K562 (cell line): ENCODE data around the gene SYNCRIP. TPM values are rescaled to one million over a fixed set of nuclear protein-coding genes. Genes with fewer than 3 reads are reported as not detected.

Experiments used
- ATAC-seq: fragments of 200-7000 bp; cut with Tn5 transposase; 3 replicates; pipeline ENCODE4 v1.9.1; 2020; ENCODE audit warnings: moderate library complexity
- BruUV-seq: library from RNA; stranded (reverse); fragments of 400-500 nt; replicated peaks from 2 replicates; lab custom pipeline; 2021; lab: Mats Ljungman, UMichigan
- CTCF ChIA-PET: fragments of 300-600 bp; formaldehyde crosslinking; extraction: SDS; loops from one replicate; lab custom pipeline; 2021; ENCODE audit warnings: low intra/inter-chr PET ratio; lab: Yijun Ruan, JAX
- POLR2A ChIA-PET: fragments of 300-600, 350-650 bp; sonication (Branson Sonifier 250); formaldehyde crosslinking; extraction: SDS; loops from one replicate; lab custom pipeline; 2021; ENCODE audit warnings: antibody characterized with exemption, inconsistent platforms; lab: Yijun Ruan, JAX
- DNase-seq, 4 experiments: peaks; one replicate each; pipeline versions ENCODE4 v3.0.0 to v3.0.0-alpha.2; 2011 to 2018; ENCODE audit warnings: low spot score in 3 of 4, mixed read lengths in 3 of 4; ENCODE audit errors: extremely low read depth in 1 of 4
- FAIRE-seq: peaks from 2 replicates; lab custom pipeline; 2011; peaks lifted over from hg19 to GRCh38; lab: Jason Lieb, UNC
- H2AFZ ChIP-seq: 2 replicates; pipeline ENCODE4 v1.6.0; 2011; ENCODE audit warnings: low read depth, low read length, control low read depth, inconsistent platforms
- H3K27ac ChIP-seq: fragments of 200-600 bp; 3 replicates; pipeline ENCODE4 v1.8.0; 2011; ENCODE audit warnings: low read depth, mild to moderate bottlenecking, control low read depth, inconsistent platforms, low read length, moderate library complexity, mixed read lengths; ENCODE audit errors: extremely low read depth
- H3K27me3 ChIP-seq, 2 experiments: fragments of 300-600 bp in 1 of 2; 2 replicates in 1 of 2; 3 replicates in 1 of 2; pipeline versions ENCODE4 v1.6.0 to v1.8.0; 2011; ENCODE audit warnings: inconsistent platforms in 2 of 2, low read length in 2 of 2, mild to moderate bottlenecking in 1 of 2, mixed read lengths in 1 of 2, moderate library complexity in 1 of 2; ENCODE audit not compliant: control insufficient read depth in 2 of 2, insufficient read depth in 2 of 2
- H3K36me3 ChIP-seq: fragments of 300-600 bp; 3 replicates; pipeline ENCODE4 v1.8.0; 2011; ENCODE audit warnings: mild to moderate bottlenecking, low read length, inconsistent platforms; ENCODE audit not compliant: control insufficient read depth, insufficient read depth
- H3K4me1 ChIP-seq, 2 experiments: fragments of 200-600 bp in 1 of 2; replicated peaks in 1 of 2; 2 replicates in 1 of 2; 3 replicates in 1 of 2; pipeline versions ENCODE4 v1.5.1 to v1.8.0; 2011; ENCODE audit warnings: inconsistent platforms in 2 of 2, low read length in 2 of 2, mild to moderate bottlenecking in 1 of 2, mixed read lengths in 1 of 2, moderate library complexity in 1 of 2; ENCODE audit not compliant: control insufficient read depth in 2 of 2, insufficient read depth in 2 of 2
- H3K4me2 ChIP-seq: 2 replicates; pipeline ENCODE4 v1.6.1; 2011; ENCODE audit warnings: low read length, control low read depth, inconsistent platforms, mixed read lengths; ENCODE audit not compliant: insufficient read depth
- H3K4me3 ChIP-seq: fragments of 200-600 bp; sonication (generic), shearing (Covaris generic); 2 replicates; pipeline ENCODE4 v1.5.1; 2016; ENCODE audit warnings: control low read depth, inconsistent platforms
- H3K79me2 ChIP-seq: fragments of 200-600 bp; 3 replicates; pipeline ENCODE4 v1.8.0; 2011; ENCODE audit warnings: low read length, inconsistent platforms; ENCODE audit not compliant: control insufficient read depth, insufficient read depth
- H3K9ac ChIP-seq, 2 experiments: 2 replicates each; pipeline versions ENCODE4 v1.6.0 to v1.6.1; 2011; ENCODE audit warnings: low read depth in 2 of 2, low read length in 2 of 2, control low read depth in 1 of 2, inconsistent platforms in 1 of 2, mild to moderate bottlenecking in 1 of 2, mixed read lengths in 1 of 2; ENCODE audit not compliant: insufficient read depth in 1 of 2
- H3K9me1 ChIP-seq: one replicate; pipeline ENCODE4 v1.6.0; 2011; ENCODE audit warnings: inconsistent platforms, mild to moderate bottlenecking, low read length, moderate library complexity; ENCODE audit not compliant: control insufficient read depth, insufficient read depth
- H3K9me3 ChIP-seq: replicated peaks from 2 replicates; pipeline ENCODE4 v1.5.1; 2011; ENCODE audit warnings: low read depth, low read length, inconsistent platforms; ENCODE audit not compliant: control insufficient read depth, insufficient read depth
- H4K20me1 ChIP-seq: replicated peaks from 2 replicates; pipeline ENCODE4 v1.6.1; 2011; ENCODE audit warnings: low read length, inconsistent platforms, mixed read lengths; ENCODE audit not compliant: control insufficient read depth, insufficient read depth
- CCNT2 ChIP-seq: IDR thresholded peaks from 2 replicates; pipeline ENCODE4 v1.6.1; 2011; ENCODE audit warnings: borderline replicate concordance, low read depth, mild to moderate bottlenecking, moderate library complexity, mixed read lengths, low read length; ENCODE audit not compliant: insufficient read length; ENCODE audit errors: extremely low read depth
- CHD2 ChIP-seq: IDR thresholded peaks from 2 replicates; pipeline ENCODE4 v1.6.1; 2011; ENCODE audit warnings: low read depth, low read length
- ELF1 ChIP-seq: fragments of 200-800 bp; sonication (Bioruptor generic); IDR thresholded peaks from 2 replicates; pipeline ENCODE4 v1.6.1; 2016; ENCODE audit warnings: missing genetic modification characterization, missing compliant biosample characterization
- ELF4 ChIP-seq: fragments of 450-650 bp; formaldehyde crosslinking; IDR thresholded peaks from 2 replicates; pipeline ENCODE4 v1.4.0; 2022; ENCODE audit warnings: missing genetic modification characterization
- HMG20A ChIP-seq: fragments of 450-650 bp; formaldehyde crosslinking; conservative IDR thresholded peaks from 2 replicates; pipeline ENCODE4 v1.4.0; 2020; ENCODE audit warnings: mild to moderate bottlenecking, mixed read lengths
- MBD2 ChIP-seq: sonication (generic); IDR thresholded peaks from 2 replicates; pipeline ENCODE4 v1.6.1; 2016; ENCODE audit warnings: low read depth, borderline replicate concordance
- MED1 ChIP-seq: sonication (generic); formaldehyde crosslinking; IDR thresholded peaks from 2 replicates; pipeline ENCODE4 v1.8.1; 2023; ENCODE audit warnings: missing genetic modification reagents, borderline replicate concordance
- NBN ChIP-seq: fragments of 450-650 bp; IDR thresholded peaks from 2 replicates; pipeline ENCODE4 v1.6.1; 2016; ENCODE audit warnings: low read depth, mild to moderate bottlenecking
- NFE2 ChIP-seq: IDR thresholded peaks from 2 replicates; pipeline ENCODE4 v1.6.1; 2014; ENCODE audit warnings: antibody characterized with exemption, low read depth
- PCBP1 ChIP-seq: fragments of 200-400 bp; formaldehyde crosslinking; IDR thresholded peaks from 2 replicates; pipeline ENCODE4 v1.6.1; 2018; ENCODE audit warnings: mild to moderate bottlenecking, low read depth, low read length; ENCODE audit not compliant: poor library complexity, severe bottlenecking
- POLR2AphosphoS5 ChIP-seq: IDR thresholded peaks from 2 replicates; pipeline ENCODE4 v1.6.1; 2011; ENCODE audit warnings: mild to moderate bottlenecking, low read depth, low read length, moderate library complexity; ENCODE audit not compliant: control insufficient read depth, insufficient read depth
- SIN3A ChIP-seq, 2 experiments: fragments of 150-350 bp in 1 of 2; IDR thresholded peaks; 2 replicates each; pipeline ENCODE4 v1.6.1; 2011 to 2016; ENCODE audit warnings: borderline replicate concordance in 2 of 2, low read depth in 2 of 2, low read length in 2 of 2, mild to moderate bottlenecking in 2 of 2, moderate library complexity in 2 of 2; ENCODE audit not compliant: control insufficient read depth in 1 of 2
- SMC3 ChIP-seq: conservative IDR thresholded peaks from 2 replicates; pipeline ENCODE4 v1.6.1; 2011; ENCODE audit warnings: low read depth, low read length, improper control_type of control experiment; ENCODE audit not compliant: insufficient read depth
- VEZF1 ChIP-seq: fragments of 200-800 bp; sonication (Bioruptor generic); IDR thresholded peaks from 2 replicates; pipeline ENCODE4 v1.6.1; 2017; ENCODE audit warnings: missing genetic modification characterization, missing compliant biosample characterization
- ZNF282 ChIP-seq: sonication (generic); formaldehyde crosslinking; IDR thresholded peaks from 2 replicates; pipeline ENCODE4 v1.8.1; 2023; ENCODE audit warnings: missing genetic modification reagents
- ZNF778 ChIP-seq: fragments of 450-650 bp; formaldehyde crosslinking; IDR thresholded peaks from 2 replicates; pipeline ENCODE4 v1.4.0; 2020; ENCODE audit warnings: mild to moderate bottlenecking, moderate library complexity
- in situ Hi-C: fragments of 300-500 bp; cut with MboI; formaldehyde crosslinking; loops from 4 replicates; pipeline ENCODE4 v1.15.0; 2018; ENCODE audit warnings: inconsistent platforms, mixed read lengths
- intact Hi-C: fragments of 100-400 bp; cut with micrococcal nuclease; formaldehyde crosslinking; loops from 2 replicates; pipeline ENCODE4 v1.14.2; 2022
- polyA plus RNA-seq, 8 experiments: library from polyadenylated mRNA; depleted of rRNA in 4 of 8; stranded (reverse) in 5 of 8; unstranded in 3 of 8; fragments of >200 nt; fragmentation: Nextera tagmentation in 2 of 8; fragmentation: Illumina TruSeq in 1 of 8; extraction: Ambion mirVana in 2 of 8; extraction: Trizol in 1 of 8; gene quantifications; 2 replicates each; pipeline versions ENCODE4 v1.2.1 to v1.2.3, GENCODE V29; 2011 to 2014; ENCODE audit warnings: inconsistent platforms in 1 of 8, missing spikeins in 1 of 8
- total RNA-seq, 7 experiments: library from RNA; depleted of rRNA in 6 of 7; stranded (reverse); fragments of >200 nt in 6 of 7; fragmentation: Illumina TruSeq in 2 of 7; extraction: Trizol in 2 of 7; gene quantifications; 2 replicates each; pipeline versions ENCODE4 v1.2.1 to v1.2.3, GENCODE V29; 2011 to 2021; ENCODE audit warnings: low replicate concordance in 1 of 7
- TF ChIP-seq, protein P1 (sequence below): fragments of 250-450 bp; sonication (Bioruptor Pico); IDR thresholded peaks from 2 replicates; pipeline ENCODE4 v1.5.0; 2021
- TF ChIP-seq, protein P2 (sequence below), 2 experiments: fragments of 200-800 bp in 1 of 2; sonication (Bioruptor generic) in 1 of 2; sonication (generic) in 1 of 2; formaldehyde crosslinking in 1 of 2; IDR thresholded peaks in 1 of 2; conservative IDR thresholded peaks in 1 of 2; 2 replicates each; pipeline versions ENCODE4 v1.5.0 to v1.6.1; 2016 to 2020; ENCODE audit warnings: missing compliant biosample characterization in 1 of 2, missing genetic modification characterization in 1 of 2, missing genetic modification reagents in 1 of 2

Gene SYNCRIP
- total and polyA plus RNA-seq, 9 of the 15 experiments (the other 6 are each of a cell fraction or from before 2014, with no cell fraction given): 46.5 to 295 (median 140) TPM

GRCh38 chr6:85674604-85675003 lies 31.9 kb upstream of the SYNCRIP start:
- peaks cover 46% of the 10 kb centered on the region for H3K36me3 ChIP-seq
- H3K4me2 ChIP-seq: peak overlapping the region; percentile 91
- DNase-seq (peak in 1 of 4 experiments; percentile 32), FAIRE-seq (no peak), ATAC-seq (no peak; the same call in 2 of the 3 replicates)
- no peak overlapping the region for H2AFZ ChIP-seq
- no peaks in the 10 kb centered on the region for H3K9me1 ChIP-seq
- H3K27me3 ChIP-seq: no peaks in the 10 kb centered on the region
- H3K79me2 ChIP-seq: peaks cover 57% of the 10 kb centered on the region
- H3K4me1 ChIP-seq: peaks cover 5 to 14% of the 10 kb centered on the region in 2 experiments; a peak in 3 of 5 replicates
- H3K27ac ChIP-seq: peak overlapping the region; percentile 15; the same call in 1 of the 3 replicates
- peaks cover 39% of the 10 kb centered on the region for H4K20me1 ChIP-seq
- no peaks in the 10 kb centered on the region for H3K9me3 ChIP-seq
- peak overlapping the region in 1 of 2 experiments; percentile 94; a peak in 1 of 4 replicates for H3K9ac ChIP-seq
- CTCF ChIA-PET: no interaction called here
- POLR2A ChIA-PET: interaction anchor here (0.6 to 8.4 kb wide), 9 partner anchors 11 to 79 kb away, joined by 3 to 188 read pairs (median 4); partner anchors contain the start of gene SYNCRIP
- intact Hi-C loops: loop anchor here (5.0 kb wide), 1 partner anchor 82 kb away; the partner anchor contains the start of gene SNX14
- BruUV-seq: no TSS peak
- no peak overlapping the region; the same call in 1 of the 2 replicates for H3K4me3 ChIP-seq
- in situ Hi-C loops: loop anchor here (5.0 kb wide), 1 partner anchor 32 kb away; the partner anchor contains the start of gene SYNCRIP
- no peak for TF ChIP-seq ELF4
- TF ChIP-seq CCNT2: no peak
- TF ChIP-seq, protein P1, sequence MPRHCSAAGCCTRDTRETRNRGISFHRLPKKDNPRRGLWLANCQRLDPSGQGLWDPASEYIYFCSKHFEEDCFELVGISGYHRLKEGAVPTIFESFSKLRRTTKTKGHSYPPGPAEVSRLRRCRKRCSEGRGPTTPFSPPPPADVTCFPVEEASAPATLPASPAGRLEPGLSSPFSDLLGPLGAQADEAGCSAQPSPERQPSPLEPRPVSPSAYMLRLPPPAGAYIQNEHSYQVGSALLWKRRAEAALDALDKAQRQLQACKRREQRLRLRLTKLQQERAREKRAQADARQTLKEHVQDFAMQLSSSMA (CRISPR knock-in tag): no peak
- no peak for TF ChIP-seq ELF1 (tag)
- TF ChIP-seq ZNF778 (CRISPR knock-in tag): no peak
- TF ChIP-seq SIN3A (IDR thresholded peaks at IDR 0.05; ENCODE audit: borderline replicate concordance in 2 of 2, control insufficient read depth in 1 of 2, low read depth in 2 of 2, low read length in 2 of 2): peak in 1 of 2 experiments; percentile 35; a peak in 1 of 4 replicates
- no peak for TF ChIP-seq HMG20A (CRISPR knock-in tag)
- no peak for TF ChIP-seq NBN
- peak; percentile 67 for TF ChIP-seq POLR2AphosphoS5
- TF ChIP-seq, protein P2, sequence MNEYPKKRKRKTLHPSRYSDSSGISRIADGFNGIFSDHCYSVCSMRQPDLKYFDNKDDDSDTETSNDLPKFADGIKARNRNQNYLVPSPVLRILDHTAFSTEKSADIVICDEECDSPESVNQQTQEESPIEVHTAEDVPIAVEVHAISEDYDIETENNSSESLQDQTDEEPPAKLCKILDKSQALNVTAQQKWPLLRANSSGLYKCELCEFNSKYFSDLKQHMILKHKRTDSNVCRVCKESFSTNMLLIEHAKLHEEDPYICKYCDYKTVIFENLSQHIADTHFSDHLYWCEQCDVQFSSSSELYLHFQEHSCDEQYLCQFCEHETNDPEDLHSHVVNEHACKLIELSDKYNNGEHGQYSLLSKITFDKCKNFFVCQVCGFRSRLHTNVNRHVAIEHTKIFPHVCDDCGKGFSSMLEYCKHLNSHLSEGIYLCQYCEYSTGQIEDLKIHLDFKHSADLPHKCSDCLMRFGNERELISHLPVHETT (CRISPR knock-in tag; conservative IDR thresholded peaks at IDR 0.05 in 1 of 2, IDR thresholded peaks at IDR 0.05 in 1 of 2): no peak
- no peak for TF ChIP-seq MBD2
- no peak for TF ChIP-seq SMC3
- no peak for TF ChIP-seq ZNF282 (CRISPR knock-in tag)
- no peak for TF ChIP-seq PCBP1
- TF ChIP-seq MED1: no peak
- no peak for TF ChIP-seq CHD2
- no peak for TF ChIP-seq NFE2
- TF ChIP-seq VEZF1 (CRISPR knock-in tag): no peak
